Gastrocnemius medialis (tissue), 4 donors: ENCODE measurements around the gene KLHDC10. TPM values are rescaled to one million over a fixed set of nuclear protein-coding genes. Genes with fewer than 3 reads are reported as not detected.

ENCODE experiments used
- ATAC-seq, 2 donors: fragments of 150-250 bp; one replicate each; pipeline ENCODE4 v1.9.1; 2016
- DNase-seq, 2 donors: peaks; one replicate each; pipeline ENCODE4 v3.0.0-alpha.2; 2019
- H3K27ac ChIP-seq, 4 donors: fragments of 200-600 bp; sonication (generic); 1 replicate in 1 of 4; 2 replicates in 3 of 4; pipeline ENCODE4 v1.5.1; 2016 to 2018; ENCODE audit warnings: mild to moderate bottlenecking in 2 of 4, moderate library complexity in 1 of 4
- H3K27me3 ChIP-seq, 3 donors: fragments of 200-600 bp; sonication (generic) in 2 of 3; 1 replicate in 1 of 3; 2 replicates in 2 of 3; pipeline versions ENCODE4 v1.5.1 to v1.6.0; 2016 to 2019; ENCODE audit warnings: mild to moderate bottlenecking in 1 of 3, moderate library complexity in 1 of 3
- H3K36me3 ChIP-seq, 2 donors: fragments of 200-600 bp; sonication (generic) in 1 of 2; one replicate each; pipeline ENCODE4 v1.5.1; 2017 to 2018
- H3K4me1 ChIP-seq, 2 donors: fragments of 200-600 bp; sonication (generic) in 1 of 2; one replicate each; pipeline ENCODE4 v1.5.1; 2016 to 2017; ENCODE audit warnings: mild to moderate bottlenecking in 2 of 2
- H3K4me3 ChIP-seq, 4 donors: fragments of 200-600 bp; sonication (generic) in 3 of 4; 1 replicate in 1 of 4; 2 replicates in 3 of 4; pipeline ENCODE4 v1.5.1; 2016 to 2019; ENCODE audit warnings: mild to moderate bottlenecking in 2 of 4
- H3K9me3 ChIP-seq, 3 donors: fragments of 200-600 bp; sonication (generic) in 2 of 3; 1 replicate in 1 of 3; 2 replicates in 2 of 3; pipeline ENCODE4 v1.5.1; 2016 to 2019
- CTCF ChIP-seq, 5 experiments: fragments of 450-650 bp in 3 of 5; fragments of 200-600 bp in 2 of 5; sonication (generic) in 2 of 5; IDR thresholded peaks in 4 of 5; conservative IDR thresholded peaks in 1 of 5; 1 replicate in 4 of 5; 2 replicates in 1 of 5; pipeline ENCODE4 v1.5.1; 2016 to 2019; ENCODE audit warnings: antibody characterized with exemption in 5 of 5, mild to moderate bottlenecking in 3 of 5, moderate library complexity in 3 of 5
- POLR2A ChIP-seq, 2 donors: fragments of 450-650 bp; IDR thresholded peaks; one replicate each; pipeline ENCODE4 v1.6.1; 2017; ENCODE audit warnings: antibody characterized with exemption in 2 of 2, mild to moderate bottlenecking in 2 of 2, moderate library complexity in 2 of 2
- in situ Hi-C, 4 donors: fragments of 200-750 bp; cut with MboI; loops; one replicate each; pipeline versions ENCODE4 v1.15.0 to v1.8.0; 2017; ENCODE audit warnings: low sequenced_read_pairs in 4 of 4
- intact Hi-C: fragments of 100-400 bp; cut with DNase I; formaldehyde crosslinking; loops from one replicate; pipeline ENCODE4 v1.15.1; 2023; ENCODE audit warnings: low total_unique reads
- total RNA-seq, 4 donors: library from RNA; depleted of rRNA; stranded (reverse); fragments of >200 nt; gene quantifications; one replicate each; pipeline versions ENCODE4 v1.1.0 to v1.2.3, GENCODE V29; 2016

Gene KLHDC10
- total RNA-seq, 4 donors from 2014 or later = 27.6 to 46.0 (median 34.5) TPM

GRCh38 chr7:130148561-130148960 lies 78.2 kb downstream of the KLHDC10 start:
- DNase-seq = no peak
- intact Hi-C loops = no loop called here
- no peak for ATAC-seq
- no peaks in the 10 kb centered on the region for H3K27me3 ChIP-seq
- in situ Hi-C loops = no loop called here
- no peaks in the 10 kb centered on the region for H3K36me3 ChIP-seq
- TF ChIP-seq CTCF (IDR thresholded peaks at IDR 0.05 in 4 of 5, conservative IDR thresholded peaks at IDR 0.05 in 1 of 5) (no peak), POLR2A (IDR thresholded peaks at IDR 0.05) (no peak)
- H3K27ac ChIP-seq = no peak overlapping the region
- H3K9me3 ChIP-seq = no peaks in the 10 kb centered on the region
- H3K4me3 ChIP-seq = no peak overlapping the region
- H3K4me1 ChIP-seq = no peaks in the 10 kb centered on the region

GRCh38 chr7:130149281-130150139 lies 79.2 kb downstream of the KLHDC10 start:
- Histone ChIP-seq H3K4me3 (no peak overlapping the region), H3K27ac (no peak overlapping the region), H3K36me3 (no peaks in the 10 kb centered on the region), H3K27me3 (no peaks in the 10 kb centered on the region), H3K4me1 (peaks cover 0 to 5% of the 10 kb centered on the region in 2 donors), H3K9me3 (no peaks in the 10 kb centered on the region)
- DNase-seq (no peak), ATAC-seq (no peak)
- no peak for TF ChIP-seq POLR2A (IDR thresholded peaks at IDR 0.05)
- TF ChIP-seq CTCF (IDR thresholded peaks at IDR 0.05 in 4 of 5, conservative IDR thresholded peaks at IDR 0.05 in 1 of 5) = no peak
- intact Hi-C loops (no loop called here), in situ Hi-C loops (no loop called here)

- H3K9me3 ChIP-seq = no peaks in the 10 kb centered on the region
- no peak for DNase-seq
- peaks cover 0 to 9% of the 10 kb centered on the region in 2 donors for H3K4me1 ChIP-seq
- no peak for ATAC-seq
- H3K27me3 ChIP-seq = no peaks in the 10 kb centered on the region
- intact Hi-C loops = no loop called here
- H3K36me3 ChIP-seq = no peaks in the 10 kb centered on the region
- H3K27ac ChIP-seq = no peak overlapping the region
- in situ Hi-C loops = no loop called here
- no peak overlapping the region for H3K4me3 ChIP-seq
- TF ChIP-seq CTCF (IDR thresholded peaks at IDR 0.05 in 4 of 5, conservative IDR thresholded peaks at IDR 0.05 in 1 of 5) (no peak), POLR2A (IDR thresholded peaks at IDR 0.05) (no peak)
These were observed 80.3 kb downstream of the KLHDC10 start for GRCh38 chr7:130150587-130150986.

GRCh38 chr7:130151591-130152492 lies 81.5 kb downstream of the KLHDC10 start:
- Histone ChIP-seq H3K9me3 (no peaks in the 10 kb centered on the region), H3K4me1 (peaks cover 0 to 9% of the 10 kb centered on the region in 2 donors), H3K27ac (no peak overlapping the region), H3K27me3 (no peaks in the 10 kb centered on the region), H3K4me3 (no peak overlapping the region), H3K36me3 (no peaks in the 10 kb centered on the region)
- intact Hi-C loops (no loop called here), in situ Hi-C loops (no loop called here)
- no peak for ATAC-seq
- no peak for DNase-seq
- no peak for TF ChIP-seq CTCF (IDR thresholded peaks at IDR 0.05 in 4 of 5, conservative IDR thresholded peaks at IDR 0.05 in 1 of 5)
- no peak for TF ChIP-seq POLR2A (IDR thresholded peaks at IDR 0.05)
